SH-SY5Y (cell line): ENCODE data around the gene ABTB2.

Source experiments
- GATA2 ChIP-seq: IDR thresholded peaks from 2 replicates; pipeline ENCODE4 v1.6.1; 2011; ENCODE audit warnings: mild to moderate bottlenecking, low read depth, low read length
- GATA3 ChIP-seq: IDR thresholded peaks from 2 replicates; pipeline ENCODE4 v1.6.1; 2011; ENCODE audit warnings: low read depth, mild to moderate bottlenecking, low read length, moderate library complexity

DNA sequence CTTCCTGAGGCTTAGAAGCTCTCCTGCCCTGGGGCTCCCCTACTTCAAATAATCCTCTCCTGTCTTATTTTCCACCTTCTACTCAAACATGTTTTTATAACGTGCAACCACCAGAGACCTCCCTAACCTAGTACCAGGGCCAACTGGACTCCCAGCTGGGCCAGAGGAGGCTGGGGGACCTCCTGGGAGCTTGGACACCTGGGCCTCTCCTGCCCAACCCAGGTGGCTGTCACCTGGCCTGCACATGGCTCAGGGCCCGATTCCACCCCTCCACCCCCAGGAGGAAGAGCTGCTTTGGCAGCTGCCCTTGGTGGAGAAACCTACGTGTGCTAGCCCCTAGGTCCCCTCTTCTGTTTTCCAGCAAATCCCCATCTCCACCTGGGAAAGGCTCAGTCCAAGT, 105.2 kb downstream of the ABTB2 start:
- TF ChIP-seq GATA2 = no peak
- no peak for TF ChIP-seq GATA3
